DOHH2 (cell line): Measurements from ENCODE around the gene NR3C2.

Experiments used
- H3F3A ChIP-seq: fragments of 200-600 bp; sonication (generic), shearing (Covaris generic); 2 replicates; pipeline ENCODE4 v1.6.0; 2016; ENCODE audit warnings: antibody characterized with exemption, mild to moderate bottlenecking; ENCODE audit not compliant: control insufficient read depth, insufficient read depth
- H3K27ac ChIP-seq: fragments of 200-600 bp; sonication (generic); 2 replicates; pipeline ENCODE4 v1.5.1; 2014; ENCODE audit warnings: low read depth, mild to moderate bottlenecking, low read length, moderate library complexity
- H3K27me3 ChIP-seq: fragments of 200-600 bp; sonication (generic); 2 replicates; pipeline ENCODE4 v1.6.1; 2014; ENCODE audit warnings: mild to moderate bottlenecking, low read length, mixed read lengths; ENCODE audit not compliant: control insufficient read depth
- H3K36me3 ChIP-seq: fragments of 200-600 bp; sonication (generic); 2 replicates; pipeline ENCODE4 v1.6.1; 2014; ENCODE audit warnings: mild to moderate bottlenecking, low read length, moderate library complexity, mixed read lengths; ENCODE audit not compliant: control insufficient read depth
- H3K4me1 ChIP-seq: fragments of 200-600 bp; sonication (generic); 2 replicates; pipeline ENCODE4 v1.6.1; 2014; ENCODE audit warnings: mild to moderate bottlenecking, low read length, mixed read lengths; ENCODE audit not compliant: control insufficient read depth
- H3K4me2 ChIP-seq: fragments of 200-600 bp; sonication (generic); 2 replicates; pipeline ENCODE4 v1.6.0; 2014; ENCODE audit warnings: mild to moderate bottlenecking, low read length, moderate library complexity
- H3K4me3 ChIP-seq: fragments of 200-600 bp; sonication (generic); 2 replicates; pipeline ENCODE4 v1.5.1; 2014; ENCODE audit warnings: mild to moderate bottlenecking, low read length, mixed read lengths
- H3K79me2 ChIP-seq: fragments of 200-600 bp; sonication (generic); 2 replicates; pipeline ENCODE4 v1.6.1; 2014; ENCODE audit warnings: mild to moderate bottlenecking, low read length, mixed read lengths; ENCODE audit not compliant: control insufficient read depth
- H3K9me2 ChIP-seq: fragments of 200-600 bp; sonication (generic); replicated peaks from 2 replicates; pipeline ENCODE4 v1.6.1; 2014; ENCODE audit warnings: mild to moderate bottlenecking, low read length, mixed read lengths; ENCODE audit not compliant: control insufficient read depth
- H3K9me3 ChIP-seq: fragments of 200-600 bp; sonication (generic); 2 replicates; pipeline ENCODE4 v1.6.1; 2014; ENCODE audit warnings: antibody characterized with exemption, low read length, mixed read lengths; ENCODE audit not compliant: control insufficient read depth, insufficient read depth
- H4K20me1 ChIP-seq: fragments of 200-600 bp; sonication (generic); 2 replicates; pipeline ENCODE4 v1.6.0; 2014; ENCODE audit warnings: low read depth, mild to moderate bottlenecking, antibody characterized with exemption, low read length, moderate library complexity; ENCODE audit not compliant: control insufficient read depth, insufficient read depth
- CTCF ChIP-seq: fragments of 200-600 bp; sonication (generic); IDR thresholded peaks from one replicate; pipeline ENCODE4 v1.5.1; 2014; ENCODE audit warnings: antibody characterized with exemption, mild to moderate bottlenecking, low read depth, low read length; ENCODE audit not compliant: poor library complexity, severe bottlenecking
- EZH2phosphoT487 ChIP-seq: fragments of 200-600 bp; sonication (generic); IDR thresholded peaks from 2 replicates; pipeline ENCODE4 v1.6.1; 2017; ENCODE audit warnings: borderline replicate concordance, mild to moderate bottlenecking, antibody characterized with exemption, low read length, moderate library complexity, mixed read lengths

The NR3C2 gene

DNA sequence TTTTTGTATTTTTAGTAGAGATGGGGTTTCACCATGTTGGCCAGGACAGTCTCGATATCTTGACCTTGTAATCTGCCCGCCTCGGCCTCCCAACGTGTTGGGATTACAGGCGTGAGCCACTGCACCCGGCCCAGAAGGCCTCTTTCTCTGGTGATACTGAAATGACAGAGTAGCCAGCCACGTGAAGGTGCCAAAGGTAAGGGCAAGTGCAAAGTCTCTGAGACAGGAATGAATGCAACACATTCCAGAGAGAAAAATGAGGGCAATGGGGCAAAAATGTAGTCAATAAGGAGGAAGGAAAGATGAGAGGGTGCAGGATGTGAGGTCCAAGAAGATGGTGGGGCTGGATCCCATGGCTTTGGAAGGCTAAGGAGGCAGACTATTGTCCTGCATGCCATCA is 176.0 kb downstream of the NR3C2 start:
- H3K27me3 ChIP-seq: no peaks in the 10 kb centered on the region
- no peaks in the 10 kb centered on the region for H4K20me1 ChIP-seq
- no peaks in the 10 kb centered on the region for H3K9me3 ChIP-seq
- H3K4me1 ChIP-seq: no peaks in the 10 kb centered on the region
- no peak overlapping the region for H3K4me2 ChIP-seq
- H3F3A ChIP-seq: no peaks in the 10 kb centered on the region
- no peak overlapping the region for H3K4me3 ChIP-seq
- H3K9me2 ChIP-seq: no peaks in the 10 kb centered on the region
- TF ChIP-seq EZH2phosphoT487 (no peak), CTCF (no peak)
- no peaks in the 10 kb centered on the region for H3K79me2 ChIP-seq
- H3K27ac ChIP-seq: no peak overlapping the region
- H3K36me3 ChIP-seq: no peaks in the 10 kb centered on the region

DNA sequence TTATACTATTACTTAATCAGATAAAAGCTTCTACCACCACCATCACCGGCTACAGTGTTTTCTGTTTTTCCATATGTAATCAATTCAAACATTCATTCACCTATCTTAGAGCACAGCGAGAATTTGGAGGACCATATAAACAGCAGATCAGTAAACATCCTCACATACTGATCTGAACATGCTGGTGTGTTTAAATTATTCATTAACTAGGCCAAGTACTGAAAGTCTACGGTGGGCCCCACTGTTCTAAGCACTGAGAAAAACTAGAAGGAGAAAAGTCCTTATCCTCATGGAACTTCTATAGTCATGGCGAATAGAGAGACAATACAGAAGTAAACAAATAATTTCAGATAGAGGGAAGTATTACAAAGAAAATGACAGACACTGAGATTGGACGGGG is 176.6 kb downstream of the NR3C2 start:
- Histone ChIP-seq H3K27me3 (no peaks in the 10 kb centered on the region), H3K9me2 (no peaks in the 10 kb centered on the region), H3K4me2 (no peak overlapping the region), H3K27ac (no peak overlapping the region), H3K4me1 (no peaks in the 10 kb centered on the region), H3K36me3 (no peaks in the 10 kb centered on the region), H4K20me1 (no peaks in the 10 kb centered on the region), H3K4me3 (no peak overlapping the region), H3F3A (no peaks in the 10 kb centered on the region), H3K79me2 (no peaks in the 10 kb centered on the region), H3K9me3 (no peaks in the 10 kb centered on the region)
- TF ChIP-seq EZH2phosphoT487 (no peak), CTCF (no peak)

DNA sequence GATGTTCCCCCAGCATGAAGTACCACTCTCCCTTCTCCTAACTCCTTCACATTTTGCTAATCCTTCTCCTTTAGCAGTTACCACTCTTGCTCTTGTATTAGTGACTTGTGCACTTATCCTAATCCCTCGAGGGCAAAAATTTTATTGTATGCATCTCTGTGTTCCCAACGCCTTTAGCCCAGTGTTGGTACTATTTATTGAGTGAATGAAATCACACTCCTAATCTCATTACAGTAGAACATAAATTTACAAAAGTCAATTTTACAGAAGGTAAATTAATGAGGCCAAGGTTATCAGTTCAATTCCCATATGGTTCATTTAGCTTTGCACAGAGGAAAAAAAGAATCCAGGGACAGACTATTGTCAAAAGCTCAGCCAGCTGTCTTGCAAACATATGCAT is 178.4 kb downstream of the NR3C2 start:
- Histone ChIP-seq H3K4me1 (no peaks in the 10 kb centered on the region), H3K36me3 (no peaks in the 10 kb centered on the region), H3F3A (no peaks in the 10 kb centered on the region), H3K27ac (no peak overlapping the region), H3K4me3 (no peak overlapping the region), H3K79me2 (no peaks in the 10 kb centered on the region), H3K27me3 (no peaks in the 10 kb centered on the region), H3K9me2 (no peaks in the 10 kb centered on the region), H4K20me1 (no peaks in the 10 kb centered on the region), H3K4me2 (no peak overlapping the region), H3K9me3 (no peaks in the 10 kb centered on the region)
- TF ChIP-seq EZH2phosphoT487 (no peak), CTCF (no peak)

DNA sequence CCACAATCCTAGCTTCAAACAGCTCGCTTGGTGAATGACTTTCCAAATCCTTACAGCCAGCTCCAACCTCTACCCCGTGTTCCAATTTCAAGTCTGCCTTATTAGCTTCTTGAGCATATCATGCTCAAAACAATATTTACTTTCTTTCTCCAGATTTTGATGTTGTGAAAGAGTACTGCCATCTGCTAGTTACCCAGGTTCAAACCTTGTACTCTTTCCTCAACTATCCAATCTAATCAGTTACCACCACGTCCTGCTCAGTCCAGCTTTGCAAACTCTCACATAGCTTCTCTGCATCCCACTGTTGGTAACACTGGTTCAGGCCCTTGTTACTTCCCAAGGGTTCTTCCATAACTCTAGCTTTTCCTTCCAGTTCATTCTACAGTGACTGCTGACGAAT is 179.1 kb downstream of the NR3C2 start:
- H3K4me1 ChIP-seq: no peaks in the 10 kb centered on the region
- no peak overlapping the region for H3K4me2 ChIP-seq
- H3K9me3 ChIP-seq: no peaks in the 10 kb centered on the region
- no peaks in the 10 kb centered on the region for H3K36me3 ChIP-seq
- no peaks in the 10 kb centered on the region for H4K20me1 ChIP-seq
- no peaks in the 10 kb centered on the region for H3K79me2 ChIP-seq
- H3K9me2 ChIP-seq: no peaks in the 10 kb centered on the region
- H3K27ac ChIP-seq: no peak overlapping the region
- no peaks in the 10 kb centered on the region for H3K27me3 ChIP-seq
- H3K4me3 ChIP-seq: no peak overlapping the region
- TF ChIP-seq CTCF (no peak), EZH2phosphoT487 (no peak)
- no peaks in the 10 kb centered on the region for H3F3A ChIP-seq
